ENCODE results near the gene RANGRF.

Gene RANGRF

DNA sequence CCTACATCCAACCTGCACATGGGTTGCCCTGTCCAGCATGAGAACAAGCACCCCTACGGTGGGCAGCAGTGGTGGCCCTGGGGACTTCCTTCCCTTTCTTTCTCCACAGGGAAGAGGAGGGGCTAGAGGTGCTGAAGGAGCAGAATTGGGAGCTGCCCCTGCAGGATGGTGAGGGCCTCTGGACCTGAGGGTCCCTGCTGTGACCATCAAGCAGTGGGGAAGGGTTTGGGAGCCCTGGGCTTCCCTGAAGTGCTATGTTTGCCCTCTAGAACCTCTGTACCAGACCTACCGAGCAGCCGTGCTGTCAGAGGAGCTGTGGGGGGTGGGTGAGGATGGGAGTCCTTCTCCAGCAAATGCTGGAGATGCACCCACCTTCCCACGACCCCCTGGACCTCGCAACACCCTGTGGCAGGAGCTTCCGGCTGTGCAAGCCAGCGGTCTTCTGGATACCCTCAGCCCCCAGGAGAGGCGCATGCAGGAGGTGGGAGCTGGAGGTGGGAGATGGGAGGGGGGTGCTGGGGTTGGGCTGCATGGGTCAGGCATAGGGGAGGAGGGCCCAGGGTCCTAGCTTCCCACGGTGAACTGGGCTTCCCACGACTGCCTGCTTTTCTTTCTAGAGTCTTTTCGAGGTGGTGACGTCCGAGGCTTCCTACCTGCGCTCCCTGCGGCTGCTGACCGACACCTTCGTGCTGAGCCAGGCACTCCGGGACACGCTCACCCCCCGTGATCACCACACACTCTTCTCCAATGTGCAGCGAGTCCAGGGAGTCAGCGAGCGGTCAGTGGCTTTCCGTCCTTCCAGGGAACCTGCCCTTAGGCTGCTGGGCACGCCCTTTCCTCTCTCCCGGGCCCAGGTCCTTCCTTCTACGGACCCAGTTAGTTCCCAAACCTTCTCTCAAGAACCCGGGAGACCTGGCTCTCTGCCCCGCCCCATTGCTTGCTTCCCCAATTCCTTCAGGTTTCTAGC, 26.6 kb downstream of the RANGRF start:
- no peak for DNase-seq

- no peak for DNase-seq
These were observed 27.3 kb downstream of the RANGRF start for GRCh38 chr17:8315764-8316217.

DNA sequence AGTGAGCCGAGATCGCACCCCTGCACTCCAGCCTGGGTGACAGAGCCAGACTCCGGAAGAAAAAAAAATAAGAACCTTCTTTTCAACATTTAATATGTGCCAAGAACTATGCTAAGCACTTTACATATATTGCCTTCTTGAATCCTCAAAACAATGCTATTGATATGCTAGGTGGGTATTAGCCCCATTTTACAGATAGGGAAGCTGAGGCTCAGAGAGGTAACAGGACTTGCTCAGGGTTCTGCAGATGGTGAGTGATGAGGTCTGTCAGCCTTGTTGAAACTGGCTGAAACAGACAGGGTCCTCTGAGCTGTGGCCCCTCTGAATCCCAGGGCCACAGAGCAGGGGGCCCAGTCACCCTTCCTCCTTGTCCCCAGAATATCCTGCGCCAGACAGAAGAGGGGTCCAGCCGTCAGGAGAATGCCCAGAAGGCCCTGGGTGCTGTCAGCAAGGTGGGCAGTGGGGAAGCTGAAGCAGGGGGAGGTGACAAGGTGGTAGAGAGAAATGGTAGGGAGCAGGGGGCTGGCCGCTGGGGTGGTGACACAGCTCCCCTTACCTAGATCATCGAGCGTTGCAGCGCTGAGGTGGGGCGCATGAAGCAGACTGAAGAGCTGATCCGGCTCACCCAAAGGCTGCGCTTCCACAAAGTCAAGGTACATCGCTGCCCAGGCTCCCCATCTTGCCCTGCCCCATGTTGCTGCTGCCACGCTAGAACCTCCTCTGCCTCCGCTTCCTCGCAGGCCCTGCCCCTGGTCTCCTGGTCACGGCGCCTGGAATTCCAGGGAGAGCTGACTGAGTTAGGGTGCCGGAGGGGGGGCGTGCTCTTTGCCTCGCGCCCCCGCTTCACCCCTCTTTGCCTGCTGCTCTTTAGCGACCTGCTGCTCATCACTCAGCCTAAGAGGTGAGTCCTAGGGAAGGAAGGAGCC, 29.8 kb downstream of the RANGRF start:
- DNase-seq, result no peak

- no peak for DNase-seq
These were observed 31.8 kb downstream of the RANGRF start for GRCh38 chr17:8320262-8320661.

GRCh38 chr17:8320990-8321389, 32.5 kb downstream of the RANGRF start:
- DNase-seq, result no peak

GRCh38 chr17:8322061-8322460, 33.6 kb downstream of the RANGRF start:
- no peak for DNase-seq

DNA sequence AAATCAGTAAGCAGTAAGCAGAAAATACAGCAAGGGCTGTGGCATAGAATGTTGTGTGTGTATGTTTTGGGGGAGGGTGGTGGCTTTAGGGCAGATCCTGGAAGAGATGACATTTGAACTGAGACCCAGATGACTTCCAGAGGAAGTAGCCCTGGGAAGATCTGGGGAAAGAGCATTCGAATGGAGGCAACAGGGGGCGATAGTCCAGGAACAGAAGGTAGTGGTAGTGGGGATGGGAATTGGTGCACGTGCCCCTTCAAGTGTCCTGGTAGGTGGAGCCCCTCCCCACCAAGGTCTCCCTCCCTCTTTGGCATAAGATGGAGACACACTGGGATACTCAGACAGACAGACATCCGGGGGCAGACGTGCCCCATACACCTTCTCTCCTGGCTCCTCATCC, 35.7 kb downstream of the RANGRF start:
- no peak for DNase-seq

- peak; percentile 12 for DNase-seq
These were observed 36.5 kb downstream of the RANGRF start for GRCh38 chr17:8324923-8325322.

GRCh38 chr17:8326511-8327302, 38.2 kb downstream of the RANGRF start:
- DNase-seq, result peak; percentile 23

DNA sequence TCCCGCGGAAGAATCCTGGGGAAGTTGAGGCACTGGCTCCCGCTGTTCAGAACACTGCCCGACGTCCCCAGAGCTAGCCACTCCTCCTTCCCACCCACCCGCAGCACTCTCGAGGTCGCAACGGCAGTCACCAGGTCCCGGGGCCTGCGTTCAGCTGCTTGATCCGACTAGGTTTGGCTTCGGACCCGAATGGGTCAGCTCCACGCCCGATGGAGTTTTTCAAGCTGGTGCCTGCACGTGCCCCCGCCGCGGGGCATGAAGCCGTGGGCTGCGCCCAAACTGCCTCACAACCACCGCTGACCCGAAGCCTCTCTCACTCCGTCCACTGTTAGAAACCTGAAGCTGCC, 38.8 kb downstream of the RANGRF start:
- no peak for DNase-seq

- no peak for DNase-seq
These were observed 43.7 kb downstream of the RANGRF start for GRCh38 chr17:8332128-8332527.

DNA sequence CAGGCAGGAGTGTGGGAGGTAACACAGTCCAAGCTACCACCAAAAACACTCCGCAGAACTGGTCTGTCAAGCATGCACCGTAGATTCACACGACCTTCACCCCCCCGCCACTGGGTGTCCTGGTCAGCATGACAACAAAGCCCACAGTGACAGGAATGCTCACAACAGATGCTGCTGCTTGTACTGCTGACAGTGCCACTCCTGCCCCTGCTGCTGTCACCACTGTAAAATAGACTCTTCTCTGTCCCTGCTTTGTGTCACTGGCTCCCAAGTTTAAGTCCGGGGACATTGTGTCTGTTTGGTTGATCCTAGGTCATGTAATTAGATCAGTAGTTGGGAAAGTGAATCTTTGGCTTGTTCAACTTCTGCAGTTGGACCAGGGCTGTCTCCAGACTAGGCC, 44.2 kb downstream of the RANGRF start:
- no peak for DNase-seq

DNA sequence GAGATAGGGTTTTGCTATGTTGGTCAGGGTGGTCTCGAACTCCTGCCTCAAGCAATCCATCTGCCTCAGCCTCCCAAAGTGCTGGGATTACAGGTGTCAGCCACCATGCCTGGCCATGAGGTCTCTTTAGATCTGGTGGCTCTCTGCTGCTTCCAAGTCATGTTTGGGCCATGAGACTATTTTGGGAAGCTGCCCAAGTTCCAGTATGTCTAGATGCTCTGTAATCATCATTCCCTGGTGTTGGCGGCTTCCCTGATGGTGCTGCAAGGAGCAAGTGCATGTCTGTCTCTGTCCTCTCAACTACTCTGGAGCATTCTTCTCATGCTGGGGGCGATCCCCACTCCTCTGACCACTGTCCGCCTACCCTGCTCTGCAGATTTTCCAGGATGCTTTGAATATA, 44.8 kb downstream of the RANGRF start:
- no peak for DNase-seq

GRCh38 chr17:8337802-8338752, 49.6 kb downstream of the RANGRF start:
- DNase-seq, result peak; percentile 64

- DNase-seq, result no peak
These were observed 50.3 kb downstream of the RANGRF start for GRCh38 chr17:8338753-8339140.

GRCh38 chr17:8339540-8339939, 51.1 kb downstream of the RANGRF start, which contains the start of gene ODF4:
ODF4 (plus strand) TSS chr17:8339840; CDS start chr17:8340052, 212 bp downstream.
- DNase-seq, result no peak

All from MV-4-11 (cell line).